H1 (cell line): ENCODE measurements around the gene PHLPP1.

Experiments
- ATF2 ChIP-seq: IDR thresholded peaks from 2 replicates; pipeline ENCODE4 v1.6.1; 2012; ENCODE audit warnings: low read length, inconsistent platforms
- BCL11A ChIP-seq, 2 experiments: IDR thresholded peaks; one replicate each; pipeline ENCODE4 v1.6.1; 2011; ENCODE audit warnings: low read depth in 2 of 2, low read length in 2 of 2, mild to moderate bottlenecking in 2 of 2
- EP300 ChIP-seq, 2 experiments: IDR thresholded peaks; 1 replicate in 1 of 2; 2 replicates in 1 of 2; pipeline ENCODE4 v1.6.1; 2011 to 2012; ENCODE audit warnings: low read depth in 2 of 2, low read length in 2 of 2, mild to moderate bottlenecking in 2 of 2, borderline replicate concordance in 1 of 2, inconsistent platforms in 1 of 2, moderate library complexity in 1 of 2
- HDAC6 ChIP-seq: IDR thresholded peaks from one replicate; pipeline ENCODE4 v1.7.1; 2012; ENCODE audit warnings: low read depth, mild to moderate bottlenecking, inconsistent platforms, low read length, moderate library complexity
- MAFK ChIP-seq: IDR thresholded peaks from 2 replicates; pipeline ENCODE4 v1.6.1; 2012; ENCODE audit warnings: low read depth, mild to moderate bottlenecking, improper control_type of control experiment, low read length
- POLR2AphosphoS5 ChIP-seq: IDR thresholded peaks from 2 replicates; pipeline ENCODE4 v1.6.1; 2011; ENCODE audit warnings: low read depth, low read length
- TBP ChIP-seq: IDR thresholded peaks from 2 replicates; pipeline ENCODE4 v1.6.1; 2011; ENCODE audit warnings: low read depth, low read length, improper control_type of control experiment
- TCF12 ChIP-seq: IDR thresholded peaks from 2 replicates; pipeline ENCODE4 v1.6.1; 2011; ENCODE audit warnings: low read depth, mild to moderate bottlenecking, low read length
- YY1 ChIP-seq: IDR thresholded peaks from 2 replicates; pipeline ENCODE4 v1.6.1; 2011; ENCODE audit warnings: low read depth, mild to moderate bottlenecking, low read length
- TF ChIP-seq, protein P1 (sequence below), 3 experiments: IDR thresholded peaks; 1 replicate in 2 of 3; 2 replicates in 1 of 3; pipeline versions ENCODE4 v1.5.1 to v1.6.1; 2011; ENCODE audit warnings: low read length in 3 of 3, mild to moderate bottlenecking in 3 of 3, inconsistent platforms in 2 of 3, low read depth in 1 of 3, moderate library complexity in 1 of 3; ENCODE audit not compliant: insufficient read depth in 1 of 3; ENCODE audit errors: control extremely low read depth in 1 of 3
- TF ChIP-seq, protein P2 (sequence below): fragments of 300-600 bp; sonication (generic); IDR thresholded peaks from 2 replicates; pipeline ENCODE4 v1.7.1; 2012; ENCODE audit warnings: low read length, moderate library complexity, mild to moderate bottlenecking, inconsistent platforms; ENCODE audit not compliant: insufficient replicate concordance

- TF ChIP-seq, protein P1, sequence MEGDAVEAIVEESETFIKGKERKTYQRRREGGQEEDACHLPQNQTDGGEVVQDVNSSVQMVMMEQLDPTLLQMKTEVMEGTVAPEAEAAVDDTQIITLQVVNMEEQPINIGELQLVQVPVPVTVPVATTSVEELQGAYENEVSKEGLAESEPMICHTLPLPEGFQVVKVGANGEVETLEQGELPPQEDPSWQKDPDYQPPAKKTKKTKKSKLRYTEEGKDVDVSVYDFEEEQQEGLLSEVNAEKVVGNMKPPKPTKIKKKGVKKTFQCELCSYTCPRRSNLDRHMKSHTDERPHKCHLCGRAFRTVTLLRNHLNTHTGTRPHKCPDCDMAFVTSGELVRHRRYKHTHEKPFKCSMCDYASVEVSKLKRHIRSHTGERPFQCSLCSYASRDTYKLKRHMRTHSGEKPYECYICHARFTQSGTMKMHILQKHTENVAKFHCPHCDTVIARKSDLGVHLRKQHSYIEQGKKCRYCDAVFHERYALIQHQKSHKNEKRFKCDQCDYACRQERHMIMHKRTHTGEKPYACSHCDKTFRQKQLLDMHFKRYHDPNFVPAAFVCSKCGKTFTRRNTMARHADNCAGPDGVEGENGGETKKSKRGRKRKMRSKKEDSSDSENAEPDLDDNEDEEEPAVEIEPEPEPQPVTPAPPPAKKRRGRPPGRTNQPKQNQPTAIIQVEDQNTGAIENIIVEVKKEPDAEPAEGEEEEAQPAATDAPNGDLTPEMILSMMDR (IDR thresholded peaks at IDR 0.05; ENCODE audit: control extremely low read depth in 1 of 3, insufficient read depth in 1 of 3, low read depth in 1 of 3, low read length in 3 of 3): no peak
- TF ChIP-seq TCF12: no peak
- no peak for TF ChIP-seq BCL11A (IDR thresholded peaks at IDR 0.05; ENCODE audit: low read depth in 2 of 2, low read length in 2 of 2)
- TF ChIP-seq ATF2: no peak
- TF ChIP-seq TBP: no peak
- TF ChIP-seq, protein P2, sequence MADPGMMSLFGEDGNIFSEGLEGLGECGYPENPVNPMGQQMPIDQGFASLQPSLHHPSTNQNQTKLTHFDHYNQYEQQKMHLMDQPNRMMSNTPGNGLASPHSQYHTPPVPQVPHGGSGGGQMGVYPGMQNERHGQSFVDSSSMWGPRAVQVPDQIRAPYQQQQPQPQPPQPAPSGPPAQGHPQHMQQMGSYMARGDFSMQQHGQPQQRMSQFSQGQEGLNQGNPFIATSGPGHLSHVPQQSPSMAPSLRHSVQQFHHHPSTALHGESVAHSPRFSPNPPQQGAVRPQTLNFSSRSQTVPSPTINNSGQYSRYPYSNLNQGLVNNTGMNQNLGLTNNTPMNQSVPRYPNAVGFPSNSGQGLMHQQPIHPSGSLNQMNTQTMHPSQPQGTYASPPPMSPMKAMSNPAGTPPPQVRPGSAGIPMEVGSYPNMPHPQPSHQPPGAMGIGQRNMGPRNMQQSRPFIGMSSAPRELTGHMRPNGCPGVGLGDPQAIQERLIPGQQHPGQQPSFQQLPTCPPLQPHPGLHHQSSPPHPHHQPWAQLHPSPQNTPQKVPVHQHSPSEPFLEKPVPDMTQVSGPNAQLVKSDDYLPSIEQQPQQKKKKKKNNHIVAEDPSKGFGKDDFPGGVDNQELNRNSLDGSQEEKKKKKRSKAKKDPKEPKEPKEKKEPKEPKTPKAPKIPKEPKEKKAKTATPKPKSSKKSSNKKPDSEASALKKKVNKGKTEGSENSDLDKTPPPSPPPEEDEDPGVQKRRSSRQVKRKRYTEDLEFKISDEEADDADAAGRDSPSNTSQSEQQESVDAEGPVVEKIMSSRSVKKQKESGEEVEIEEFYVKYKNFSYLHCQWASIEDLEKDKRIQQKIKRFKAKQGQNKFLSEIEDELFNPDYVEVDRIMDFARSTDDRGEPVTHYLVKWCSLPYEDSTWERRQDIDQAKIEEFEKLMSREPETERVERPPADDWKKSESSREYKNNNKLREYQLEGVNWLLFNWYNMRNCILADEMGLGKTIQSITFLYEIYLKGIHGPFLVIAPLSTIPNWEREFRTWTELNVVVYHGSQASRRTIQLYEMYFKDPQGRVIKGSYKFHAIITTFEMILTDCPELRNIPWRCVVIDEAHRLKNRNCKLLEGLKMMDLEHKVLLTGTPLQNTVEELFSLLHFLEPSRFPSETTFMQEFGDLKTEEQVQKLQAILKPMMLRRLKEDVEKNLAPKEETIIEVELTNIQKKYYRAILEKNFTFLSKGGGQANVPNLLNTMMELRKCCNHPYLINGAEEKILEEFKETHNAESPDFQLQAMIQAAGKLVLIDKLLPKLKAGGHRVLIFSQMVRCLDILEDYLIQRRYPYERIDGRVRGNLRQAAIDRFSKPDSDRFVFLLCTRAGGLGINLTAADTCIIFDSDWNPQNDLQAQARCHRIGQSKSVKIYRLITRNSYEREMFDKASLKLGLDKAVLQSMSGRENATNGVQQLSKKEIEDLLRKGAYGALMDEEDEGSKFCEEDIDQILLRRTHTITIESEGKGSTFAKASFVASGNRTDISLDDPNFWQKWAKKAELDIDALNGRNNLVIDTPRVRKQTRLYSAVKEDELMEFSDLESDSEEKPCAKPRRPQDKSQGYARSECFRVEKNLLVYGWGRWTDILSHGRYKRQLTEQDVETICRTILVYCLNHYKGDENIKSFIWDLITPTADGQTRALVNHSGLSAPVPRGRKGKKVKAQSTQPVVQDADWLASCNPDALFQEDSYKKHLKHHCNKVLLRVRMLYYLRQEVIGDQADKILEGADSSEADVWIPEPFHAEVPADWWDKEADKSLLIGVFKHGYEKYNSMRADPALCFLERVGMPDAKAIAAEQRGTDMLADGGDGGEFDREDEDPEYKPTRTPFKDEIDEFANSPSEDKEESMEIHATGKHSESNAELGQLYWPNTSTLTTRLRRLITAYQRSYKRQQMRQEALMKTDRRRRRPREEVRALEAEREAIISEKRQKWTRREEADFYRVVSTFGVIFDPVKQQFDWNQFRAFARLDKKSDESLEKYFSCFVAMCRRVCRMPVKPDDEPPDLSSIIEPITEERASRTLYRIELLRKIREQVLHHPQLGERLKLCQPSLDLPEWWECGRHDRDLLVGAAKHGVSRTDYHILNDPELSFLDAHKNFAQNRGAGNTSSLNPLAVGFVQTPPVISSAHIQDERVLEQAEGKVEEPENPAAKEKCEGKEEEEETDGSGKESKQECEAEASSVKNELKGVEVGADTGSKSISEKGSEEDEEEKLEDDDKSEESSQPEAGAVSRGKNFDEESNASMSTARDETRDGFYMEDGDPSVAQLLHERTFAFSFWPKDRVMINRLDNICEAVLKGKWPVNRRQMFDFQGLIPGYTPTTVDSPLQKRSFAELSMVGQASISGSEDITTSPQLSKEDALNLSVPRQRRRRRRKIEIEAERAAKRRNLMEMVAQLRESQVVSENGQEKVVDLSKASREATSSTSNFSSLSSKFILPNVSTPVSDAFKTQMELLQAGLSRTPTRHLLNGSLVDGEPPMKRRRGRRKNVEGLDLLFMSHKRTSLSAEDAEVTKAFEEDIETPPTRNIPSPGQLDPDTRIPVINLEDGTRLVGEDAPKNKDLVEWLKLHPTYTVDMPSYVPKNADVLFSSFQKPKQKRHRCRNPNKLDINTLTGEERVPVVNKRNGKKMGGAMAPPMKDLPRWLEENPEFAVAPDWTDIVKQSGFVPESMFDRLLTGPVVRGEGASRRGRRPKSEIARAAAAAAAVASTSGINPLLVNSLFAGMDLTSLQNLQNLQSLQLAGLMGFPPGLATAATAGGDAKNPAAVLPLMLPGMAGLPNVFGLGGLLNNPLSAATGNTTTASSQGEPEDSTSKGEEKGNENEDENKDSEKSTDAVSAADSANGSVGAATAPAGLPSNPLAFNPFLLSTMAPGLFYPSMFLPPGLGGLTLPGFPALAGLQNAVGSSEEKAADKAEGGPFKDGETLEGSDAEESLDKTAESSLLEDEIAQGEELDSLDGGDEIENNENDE: no peak
- TF ChIP-seq EP300 (IDR thresholded peaks at IDR 0.05; ENCODE audit: borderline replicate concordance in 1 of 2, low read depth in 2 of 2, low read length in 2 of 2): no peak
- no peak for TF ChIP-seq HDAC6
- no peak for TF ChIP-seq YY1
- TF ChIP-seq MAFK: no peak
- no peak for TF ChIP-seq POLR2AphosphoS5
These were observed 137.5 kb downstream of the PHLPP1 start for GRCh38 chr18:62852851-62853250.
